Keratinocyte (primary cell): ENCODE measurements around the gene ERC1.

Source experiments
- CTCF ChIP-seq, 3 experiments: IDR thresholded peaks in 1 of 3; conservative IDR thresholded peaks in 1 of 3; optimal IDR thresholded peaks in 1 of 3; 2 replicates in 2 of 3; 3 replicates in 1 of 3; pipeline versions ENCODE3 to v1.5.1; 2011; ENCODE audit warnings: low read length in 3 of 3, mild to moderate bottlenecking in 3 of 3, moderate library complexity in 2 of 3, control low read depth in 1 of 3, inconsistent platforms in 1 of 3; ENCODE audit not compliant: insufficient read depth in 2 of 3; ENCODE audit errors: extremely low read depth in 1 of 3
- EZH2 ChIP-seq: IDR thresholded peaks from one replicate; pipeline ENCODE4 v1.6.1; 2012; ENCODE audit warnings: inconsistent platforms, mild to moderate bottlenecking, low read length, moderate library complexity

GRCh38 chr12:1291601-1292332, 300.7 kb downstream of the ERC1 start:
- TF ChIP-seq CTCF (optimal IDR thresholded peaks at IDR 0.05 in 1 of 3, IDR thresholded peaks at IDR 0.05 in 1 of 3, conservative IDR thresholded peaks at IDR 0.05 in 1 of 3; ENCODE audit: extremely low read depth in 1 of 3, insufficient read depth in 2 of 3, low read length in 3 of 3), result no peak
- TF ChIP-seq EZH2, result no peak
